Fibroblast of skin of left biceps (primary cell): ENCODE results near the gene RNGTT.
"Not testable (repeated sequence)": the region's sequence is repeated elsewhere in the genome, so short reads cannot be mapped to it uniquely, and the experiment has no call there.

Experiments
- DNase-seq, 2 experiments: peaks; one replicate each; pipeline ENCODE4 v3.0.0-alpha.2; 2013; ENCODE audit warnings: low read depth in 2 of 2

Gene RNGTT

DNA sequence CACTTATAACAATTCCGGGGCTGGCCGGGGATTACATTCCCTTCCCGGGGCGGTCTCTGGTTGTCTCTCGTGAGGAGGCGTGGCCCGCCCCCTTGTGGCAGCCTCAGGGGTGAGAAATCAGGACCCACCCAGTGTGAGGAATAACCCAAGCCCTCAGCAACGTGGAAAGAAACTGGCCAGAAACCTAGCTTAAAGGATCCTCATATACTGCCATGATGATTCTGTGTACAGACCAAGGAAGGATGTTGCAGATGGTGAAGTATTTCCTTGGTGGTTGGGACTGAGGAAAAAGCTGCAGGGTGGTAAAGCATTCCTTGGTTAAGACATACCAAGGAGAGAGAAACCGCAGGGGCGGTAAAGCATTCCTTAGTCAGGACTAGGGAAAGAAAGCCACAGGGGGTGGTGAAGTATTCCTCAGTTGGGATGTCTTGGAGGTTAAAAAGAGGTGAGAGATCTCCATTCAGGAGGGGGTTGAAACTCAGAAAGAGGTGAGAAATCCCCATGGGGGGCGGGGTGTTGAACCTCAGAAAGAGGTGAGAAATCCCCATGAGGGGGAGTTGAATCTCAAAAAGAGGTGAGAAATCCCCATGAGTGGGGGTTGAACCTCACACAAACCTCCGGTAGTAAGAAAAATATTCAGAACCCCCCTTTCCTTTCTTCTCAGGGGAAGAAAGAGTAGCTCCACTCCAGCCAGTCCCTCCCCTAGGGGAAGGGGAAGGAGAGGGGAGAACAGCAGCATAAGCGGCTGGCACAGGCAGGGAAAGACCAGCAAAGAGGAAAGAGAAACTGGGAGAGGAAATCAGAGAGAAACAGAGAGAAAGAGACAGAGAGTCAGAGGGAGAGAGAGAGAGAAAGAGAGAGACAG is 238.1 kb downstream of the RNGTT start:
- DNase-seq: peak; percentile 78 to 81

- no peak for DNase-seq
These were observed 240.7 kb downstream of the RNGTT start for GRCh38 chr6:88722686-88723085.

DNA sequence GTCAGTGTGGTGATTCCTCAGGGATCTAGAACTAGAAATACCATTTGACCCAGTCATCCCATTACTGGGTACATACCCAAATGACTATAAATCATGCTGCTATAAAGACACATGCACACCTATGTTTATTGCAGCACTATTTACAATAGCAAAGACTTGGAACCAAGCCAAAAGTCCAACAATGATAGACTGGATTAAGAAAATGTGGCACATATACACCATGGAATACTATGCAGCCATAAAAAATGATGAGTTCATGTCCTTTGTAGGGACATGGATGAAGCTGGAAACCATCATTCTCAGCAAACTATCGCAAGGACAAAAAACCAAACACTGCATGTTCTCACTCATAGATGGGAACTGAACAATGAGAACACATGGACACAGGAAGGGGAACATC is 247.0 kb downstream of the RNGTT start:
- not testable (repeated sequence) for DNase-seq

DNA sequence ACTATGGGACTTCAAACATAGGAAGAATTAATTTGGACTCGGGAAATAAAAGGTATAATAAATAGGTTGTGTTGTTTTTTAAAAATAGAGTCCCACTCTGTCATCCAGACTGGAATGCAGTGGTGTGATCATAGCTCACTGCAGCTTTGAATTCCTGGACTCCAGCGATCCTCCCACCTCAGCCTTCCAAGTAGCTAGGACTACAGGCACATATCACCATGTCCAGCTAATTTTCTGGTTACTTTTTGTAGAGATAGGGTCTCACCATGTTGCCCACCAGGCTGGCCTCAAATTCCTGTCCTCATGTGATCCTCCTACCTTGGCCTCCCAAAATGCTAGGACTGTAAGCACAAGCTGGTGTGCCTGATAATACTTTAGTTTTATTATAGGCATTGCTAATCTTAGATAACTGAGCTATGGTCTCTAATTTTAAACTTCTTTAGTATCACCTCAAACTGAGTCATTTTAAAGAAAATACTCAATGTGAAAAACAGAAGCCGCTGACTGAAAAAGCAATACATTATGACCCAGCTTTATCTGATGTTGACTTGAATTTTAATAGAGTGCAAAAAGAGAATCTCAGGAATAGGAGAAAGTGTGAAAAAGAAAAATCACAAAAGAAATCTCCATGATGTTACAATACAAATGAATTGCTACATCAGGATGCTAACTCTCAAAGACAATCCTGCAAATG is 251.0 kb downstream of the RNGTT start:
- no peak for DNase-seq

- DNase-seq: no peak
These were observed 253.6 kb downstream of the RNGTT start for GRCh38 chr6:88709819-88710246.

DNA sequence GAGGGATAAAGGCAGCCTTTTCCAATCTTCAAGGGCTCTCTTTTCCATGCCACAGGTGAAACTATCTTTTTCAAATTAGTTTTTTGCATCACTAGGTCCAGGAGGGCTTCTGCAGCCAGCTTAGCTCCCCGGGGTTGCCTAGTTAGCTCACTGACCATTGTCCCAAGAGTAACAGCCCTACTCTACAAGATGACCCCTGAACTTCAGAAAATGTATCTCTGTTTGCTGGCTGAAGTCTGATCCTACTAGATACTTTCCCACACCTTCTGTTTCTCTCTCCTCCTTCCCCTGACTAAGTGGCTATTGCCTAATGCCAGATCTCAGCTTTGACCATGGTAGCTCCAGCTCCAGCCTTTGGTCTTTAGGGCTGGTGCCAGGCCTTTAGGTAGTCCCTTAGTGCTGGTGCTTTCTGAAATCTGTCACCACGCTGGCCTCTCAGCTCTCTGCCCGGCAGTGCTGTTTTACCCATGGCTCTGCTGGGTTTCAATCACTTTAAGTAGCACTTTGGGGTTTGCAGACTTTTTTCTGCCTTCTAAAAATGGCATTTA is 255.1 kb downstream of the RNGTT start:
- DNase-seq: no peak

- no peak for DNase-seq
These were observed 257.8 kb downstream of the RNGTT start for GRCh38 chr6:88705601-88706000.

DNA sequence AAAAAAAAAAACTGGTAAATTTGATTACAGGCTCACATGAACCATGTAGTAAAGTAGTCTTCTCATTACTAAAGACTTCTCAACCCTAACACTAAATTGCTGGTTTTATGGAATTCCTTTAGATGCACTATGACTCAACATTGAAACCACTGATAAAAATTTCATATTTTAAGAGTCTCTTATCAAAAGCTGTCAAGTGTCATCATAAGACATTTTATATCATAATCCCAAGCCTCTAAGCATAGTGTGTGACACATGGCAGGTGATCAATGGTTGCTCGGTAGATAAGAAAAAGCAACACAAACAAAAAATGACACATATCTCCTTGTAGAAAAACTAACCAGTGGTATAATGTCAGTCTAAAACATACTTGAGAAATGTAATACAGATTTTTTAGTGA is 258.4 kb downstream of the RNGTT start:
- DNase-seq: no peak

- DNase-seq: no peak
These were observed 260.4 kb downstream of the RNGTT start for GRCh38 chr6:88702956-88703556.

DNA sequence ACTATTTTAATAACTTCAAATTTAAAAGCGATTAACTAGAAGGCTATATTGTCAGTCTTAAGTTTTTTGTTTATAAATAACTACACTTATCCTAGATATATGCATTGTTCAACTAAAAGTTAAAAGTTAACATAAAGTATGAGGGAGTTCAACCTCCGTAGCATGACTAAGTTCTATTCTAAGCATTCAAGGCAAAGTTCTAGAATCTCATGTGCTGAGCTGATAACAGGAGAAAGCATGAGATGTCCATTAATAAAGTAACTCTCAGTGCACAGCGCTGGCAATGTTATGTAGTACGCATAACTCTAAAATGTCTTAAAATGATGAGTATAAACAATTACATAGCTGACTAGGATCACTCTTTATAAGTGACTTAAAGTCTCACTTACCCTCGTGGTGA is 264.8 kb downstream of the RNGTT start:
- no peak for DNase-seq

GRCh38 chr6:88695937-88696336 is 267.5 kb downstream of the RNGTT start:
- DNase-seq: no peak

GRCh38 chr6:88683734-88684133 is 279.7 kb downstream of the RNGTT start:
- no peak for DNase-seq

GRCh38 chr6:88680654-88681053 is 282.8 kb downstream of the RNGTT start:
- DNase-seq: no peak

DNA sequence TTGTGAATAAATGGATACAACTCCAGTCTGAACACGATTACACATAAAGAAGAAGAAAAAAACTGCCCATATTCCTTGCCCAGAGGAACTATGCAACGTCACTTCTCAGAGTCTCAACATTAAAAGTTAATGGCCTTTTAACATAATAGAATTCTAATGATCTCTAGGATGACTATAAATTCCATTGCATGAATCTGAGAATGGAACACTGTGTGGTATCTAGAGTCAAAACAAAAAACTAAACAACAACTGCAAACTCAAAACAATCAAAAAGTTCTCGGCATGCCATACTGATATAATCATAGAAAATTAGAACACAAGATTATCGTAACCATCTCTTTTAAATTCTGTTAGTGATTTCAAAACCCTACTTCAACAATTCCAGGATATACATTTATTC is 283.6 kb downstream of the RNGTT start:
- DNase-seq: no peak

GRCh38 chr6:88677356-88677755 is 286.1 kb downstream of the RNGTT start:
- no peak for DNase-seq

DNA sequence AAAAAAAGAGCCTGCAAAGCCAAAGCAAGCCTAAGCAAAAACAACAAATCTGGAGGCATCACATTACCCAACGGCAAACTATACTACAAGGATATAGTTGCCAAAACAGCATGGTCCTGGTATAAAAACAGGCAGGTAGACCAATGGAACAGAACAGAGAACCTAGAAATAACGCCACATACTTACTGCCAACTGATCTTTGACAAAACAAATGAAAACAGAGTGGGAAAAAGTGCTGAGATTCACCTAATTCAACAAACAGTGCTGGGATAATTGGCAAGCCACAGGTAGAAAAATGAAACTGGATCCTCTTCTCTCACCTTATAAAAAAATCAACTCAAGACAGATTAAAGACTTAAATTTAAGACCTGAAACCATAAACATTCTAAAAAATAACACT is 291.8 kb downstream of the RNGTT start:
- DNase-seq: no peak

GRCh38 chr6:88670369-88670768 is 293.0 kb downstream of the RNGTT start:
- DNase-seq: no peak

DNA sequence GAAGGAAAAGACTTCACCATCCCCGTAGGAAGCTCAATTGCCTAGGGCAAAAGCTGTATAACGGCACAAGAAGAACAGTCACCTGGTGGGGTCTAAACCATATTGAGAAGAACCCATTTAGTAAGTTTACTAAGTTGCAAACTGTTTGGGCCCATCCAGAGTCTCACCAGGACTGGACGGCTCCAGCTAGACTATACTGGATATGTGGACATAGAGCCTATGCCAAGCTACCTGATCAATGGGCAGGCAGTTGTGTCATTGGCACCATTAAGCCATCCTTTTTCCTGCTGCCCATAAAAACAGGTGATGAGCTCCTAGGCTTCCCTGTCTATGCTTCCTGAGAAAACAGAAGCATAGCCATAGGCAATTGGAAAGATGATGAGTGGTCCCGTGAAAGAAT is 293.9 kb downstream of the RNGTT start:
- no peak for DNase-seq

DNA sequence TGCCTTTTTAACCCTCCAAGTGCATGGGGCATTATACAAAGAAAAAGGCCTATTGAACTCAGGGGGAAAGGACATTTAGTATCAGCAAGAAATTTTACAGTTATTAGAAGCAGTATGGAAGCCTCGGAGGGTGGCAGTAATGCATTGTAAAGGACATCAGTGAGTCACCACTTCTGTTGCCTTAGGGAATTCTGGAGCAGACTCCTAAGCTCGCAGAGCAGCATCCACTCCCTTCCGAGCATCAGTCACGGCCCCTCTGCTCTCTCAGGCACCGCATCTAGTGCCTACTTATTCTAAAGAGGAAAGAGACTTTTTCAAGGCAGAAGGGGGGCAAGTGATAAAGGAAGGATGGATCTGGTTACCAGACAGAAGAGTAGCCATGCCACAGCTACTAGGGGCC is 296.5 kb downstream of the RNGTT start:
- DNase-seq: no peak

GRCh38 chr6:88665131-88665530 is 298.3 kb downstream of the RNGTT start:
- no peak for DNase-seq

DNA sequence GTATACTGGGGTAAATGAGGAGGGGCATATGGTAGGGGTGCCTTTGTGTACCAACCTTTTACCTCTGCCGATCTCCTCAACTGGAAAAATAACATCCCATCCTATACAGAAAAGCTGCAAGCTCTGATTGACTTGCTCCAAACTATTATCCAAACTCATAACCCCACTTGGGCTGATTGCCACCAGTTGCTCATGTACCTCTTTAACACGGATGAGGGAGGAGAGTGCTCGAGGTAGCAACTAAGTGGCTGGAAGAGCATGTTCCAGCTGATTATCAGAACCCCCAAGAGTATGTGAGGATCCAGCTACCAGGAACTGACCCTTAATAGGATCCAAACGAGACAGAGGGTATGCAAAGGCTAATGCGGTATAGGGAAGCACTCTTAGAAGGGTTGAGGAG is 299.6 kb downstream of the RNGTT start:
- no peak for DNase-seq

GRCh38 chr6:88662653-88663174 is 300.7 kb downstream of the RNGTT start:
- DNase-seq: no peak
